MM.1S (cell line): ENCODE data around the gene CISTR.

Experiments used
- DNase-seq: peaks from one replicate; pipeline ENCODE4 v3.0.0-alpha.2; 2015
- H2AFZ ChIP-seq: fragments of 300-600 bp; sonication (generic); 2 replicates; pipeline ENCODE4 v1.6.0; 2016; ENCODE audit warnings: antibody characterized with exemption, low read length
- H3F3A ChIP-seq: fragments of 300-600 bp; sonication (generic); 2 replicates; pipeline ENCODE4 v1.6.1; 2016; ENCODE audit warnings: mild to moderate bottlenecking, antibody characterized with exemption, low read length, moderate library complexity, mixed read lengths; ENCODE audit not compliant: insufficient read depth
- H3K27ac ChIP-seq: fragments of 300-600 bp; sonication (generic); 2 replicates; pipeline ENCODE4 v1.5.1; 2016; ENCODE audit warnings: mild to moderate bottlenecking, low read length
- H3K27me3 ChIP-seq: fragments of 300-600 bp; sonication (generic); replicated peaks from 2 replicates; pipeline ENCODE4 v1.6.0; 2016; ENCODE audit warnings: low read length; ENCODE audit not compliant: insufficient read depth
- H3K36me3 ChIP-seq: fragments of 300-600 bp; sonication (generic); replicated peaks from 2 replicates; pipeline ENCODE4 v1.6.1; 2016; ENCODE audit warnings: mild to moderate bottlenecking, low read length, mixed read lengths; ENCODE audit not compliant: insufficient read depth
- H3K4me1 ChIP-seq: fragments of 300-600 bp; sonication (generic); 2 replicates; pipeline ENCODE4 v1.6.1; 2016; ENCODE audit warnings: low read length, mixed read lengths
- H3K4me2 ChIP-seq: fragments of 300-600 bp; sonication (generic); 2 replicates; pipeline ENCODE4 v1.6.0; 2016; ENCODE audit warnings: low read depth, low read length
- H3K4me3 ChIP-seq: fragments of 300-600 bp; sonication (generic); 2 replicates; pipeline ENCODE4 v1.5.1; 2016; ENCODE audit warnings: low read length, mixed read lengths
- H3K79me2 ChIP-seq: fragments of 300-600 bp; sonication (generic); 2 replicates; pipeline ENCODE4 v1.6.1; 2016; ENCODE audit warnings: mixed run types, low read length, mixed read lengths
- H3K9ac ChIP-seq: fragments of 300-600 bp; sonication (generic); 2 replicates; pipeline ENCODE4 v1.6.1; 2016; ENCODE audit warnings: low read length, mixed read lengths
- H3K9me2 ChIP-seq: fragments of 300-600 bp; sonication (generic); replicated peaks from 2 replicates; pipeline ENCODE4 v1.6.1; 2016; ENCODE audit warnings: mild to moderate bottlenecking, low read length, mixed read lengths; ENCODE audit not compliant: insufficient read depth
- H3K9me3 ChIP-seq: fragments of 300-600 bp; sonication (generic); replicated peaks from 2 replicates; pipeline ENCODE4 v1.6.1; 2016; ENCODE audit warnings: mild to moderate bottlenecking, low read length, mixed read lengths; ENCODE audit not compliant: insufficient read depth
- H4K20me1 ChIP-seq: fragments of 300-600 bp; sonication (generic); 2 replicates; pipeline ENCODE4 v1.6.1; 2016; ENCODE audit warnings: mild to moderate bottlenecking, low read length, moderate library complexity, mixed read lengths; ENCODE audit not compliant: insufficient read depth
- CTCF ChIP-seq: fragments of 300-600 bp; sonication (generic); IDR thresholded peaks from 2 replicates; pipeline ENCODE4 v1.5.1; 2016; ENCODE audit warnings: antibody characterized with exemption, low read length, mixed read lengths
- EZH2 ChIP-seq: fragments of 300-600 bp; sonication (generic); optimal IDR thresholded peaks from 2 replicates; pipeline ENCODE3; 2017; ENCODE audit warnings: low read depth, mild to moderate bottlenecking, antibody characterized with exemption, low read length, mixed read lengths
- EZH2phosphoT487 ChIP-seq: fragments of 300-600 bp; sonication (generic); IDR thresholded peaks from 2 replicates; pipeline ENCODE4 v1.6.1; 2018; ENCODE audit warnings: antibody characterized with exemption, low read length

Gene CISTR

GRCh38 chr12:53754188-53754585, 2.4 kb upstream of the CISTR start:
- Histone ChIP-seq H3K9me2 (no peaks in the 10 kb centered on the region), H3K9ac (no peak overlapping the region), H4K20me1 (no peaks in the 10 kb centered on the region), H3K36me3 (no peaks in the 10 kb centered on the region), H3K27me3 (peaks cover 96% of the 10 kb centered on the region), H3K27ac (no peak overlapping the region), H3K9me3 (no peaks in the 10 kb centered on the region), H3K4me3 (no peak overlapping the region), H3K4me2 (no peak overlapping the region), H3K4me1 (peaks cover 7% of the 10 kb centered on the region; the same call in 1 of the 2 replicates), H2AFZ (no peak overlapping the region), H3F3A (no peaks in the 10 kb centered on the region; the same call in 1 of the 2 replicates), H3K79me2 (no peaks in the 10 kb centered on the region)
- no peak for TF ChIP-seq EZH2
- no peak for TF ChIP-seq CTCF
- TF ChIP-seq EZH2phosphoT487, result no peak
- DNase-seq, result no peak

GRCh38 chr12:53752621-53753020, 842 bp upstream of the CISTR start:
- H3F3A ChIP-seq, result no peaks in the 10 kb centered on the region; the same call in 1 of the 2 replicates
- no peak overlapping the region for H3K9ac ChIP-seq
- H3K9me3 ChIP-seq, result no peaks in the 10 kb centered on the region
- no peaks in the 10 kb centered on the region for H3K79me2 ChIP-seq
- H3K27ac ChIP-seq, result no peak overlapping the region
- H3K4me1 ChIP-seq, result peaks cover 7% of the 10 kb centered on the region; the same call in 1 of the 2 replicates
- H3K36me3 ChIP-seq, result no peaks in the 10 kb centered on the region
- no peak overlapping the region for H3K4me3 ChIP-seq
- DNase-seq, result no peak
- no peak for TF ChIP-seq EZH2phosphoT487
- TF ChIP-seq CTCF, result no peak
- no peak for TF ChIP-seq EZH2
- H3K9me2 ChIP-seq, result no peaks in the 10 kb centered on the region
- H3K27me3 ChIP-seq, result peaks cover 96% of the 10 kb centered on the region
- H2AFZ ChIP-seq, result no peak overlapping the region
- no peak overlapping the region for H3K4me2 ChIP-seq
- H4K20me1 ChIP-seq, result no peaks in the 10 kb centered on the region

- Histone ChIP-seq H3K4me2 (no peak overlapping the region; the same call in 1 of the 2 replicates), H3K79me2 (no peaks in the 10 kb centered on the region), H3K9ac (no peak overlapping the region), H3K27ac (no peak overlapping the region), H2AFZ (no peak overlapping the region), H3K4me3 (no peak overlapping the region), H3K9me3 (no peaks in the 10 kb centered on the region), H3K27me3 (peaks cover 97% of the 10 kb centered on the region), H3K36me3 (no peaks in the 10 kb centered on the region), H3K9me2 (no peaks in the 10 kb centered on the region), H3K4me1 (peaks cover 7% of the 10 kb centered on the region; the same call in 1 of the 2 replicates), H3F3A (no peaks in the 10 kb centered on the region; the same call in 1 of the 2 replicates), H4K20me1 (no peaks in the 10 kb centered on the region)
- no peak for DNase-seq
- TF ChIP-seq CTCF, result no peak
- TF ChIP-seq EZH2, result peak; percentile 26
These were observed 418 bp upstream of the CISTR start for GRCh38 chr12:53752192-53752601.
